ENCODE measurements around the gene FANCC. TPM values are rescaled to one million over a fixed set of nuclear protein-coding genes. Genes with fewer than 3 reads are reported as not detected.

The FANCC gene
- total RNA-seq, 1 experiment from 2014 or later, result 19.4 TPM

DNA sequence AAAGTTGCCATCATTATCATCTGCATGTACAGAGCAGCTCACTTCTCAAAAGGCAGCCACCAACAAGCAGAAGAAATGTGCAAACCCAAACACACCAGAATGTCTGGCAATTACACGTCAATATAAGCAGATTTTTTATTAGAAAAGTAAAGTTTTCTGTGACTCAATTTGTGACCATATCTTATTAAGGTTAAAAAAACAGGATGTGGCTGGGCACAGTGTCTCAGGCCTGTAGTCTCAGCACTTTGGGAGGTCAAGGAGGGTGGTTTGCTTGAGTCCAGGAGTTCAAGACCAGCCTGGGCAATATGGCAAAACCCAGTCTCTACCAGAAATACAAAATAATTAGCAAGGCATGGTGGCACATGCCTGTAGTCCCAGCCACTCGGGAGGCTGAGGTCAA, 176.7 kb downstream of the FANCC start:
- H3K79me2 ChIP-seq (ENCODE audit: insufficient read depth, low read length), result no peaks in the 10 kb centered on the region
- TF ChIP-seq RAD21 (IDR thresholded peaks at IDR 0.05; ENCODE audit: low read depth) (no peak), ZBTB33 (IDR thresholded peaks at IDR 0.05; ENCODE audit: extremely low read depth, insufficient replicate concordance, low read length) (no peak), ZFX (IDR thresholded peaks at IDR 0.05) (no peak), REST (IDR thresholded peaks at IDR 0.05; ENCODE audit: low read depth) (no peak), ELF1 (IDR thresholded peaks at IDR 0.05; ENCODE audit: borderline replicate concordance, low read depth) (no peak), CBX3 (IDR thresholded peaks at IDR 0.05; ENCODE audit: low read depth) (no peak), ZNF274 (IDR thresholded peaks at IDR 0.05; ENCODE audit: low read depth, low read length) (no peak), POLR2A (IDR thresholded peaks at IDR 0.05; ENCODE audit: borderline replicate concordance, extremely low read depth, insufficient read depth, insufficient read length) (no peak), SP1 (IDR thresholded peaks at IDR 0.05; ENCODE audit: low read depth) (no peak), POLR2AphosphoS5 (IDR thresholded peaks at IDR 0.05; ENCODE audit: low read depth, low read length) (no peak), MAX (IDR thresholded peaks at IDR 0.05) (no peak)
- H3K36me3 ChIP-seq (ENCODE audit: control insufficient read depth in 1 of 2, insufficient read depth in 2 of 2, low read length in 2 of 2), result no peaks in the 10 kb centered on the region
- no peaks in the 10 kb centered on the region for H3K4me1 ChIP-seq (ENCODE audit: control insufficient read depth in 1 of 2, insufficient read depth in 2 of 2, low read length in 2 of 2)
- H3K27me3 ChIP-seq (ENCODE audit: insufficient read depth, low read length), result no peaks in the 10 kb centered on the region
- no peaks in the 10 kb centered on the region for H3K9me2 ChIP-seq (ENCODE audit: insufficient read depth)
- H3K4me2 ChIP-seq (ENCODE audit: low read length), result no peak overlapping the region
- intact Hi-C loops (cut with micrococcal nuclease), result no loop called here
- ATAC-seq, result no peak
- no peaks in the 10 kb centered on the region for H4K20me1 ChIP-seq (ENCODE audit: insufficient read depth)
- H2AFZ ChIP-seq (ENCODE audit: low read depth, low read length, poor library complexity, severe bottlenecking), result no peak overlapping the region
- H3K9me3 ChIP-seq (ENCODE audit: control insufficient read depth in 1 of 2, insufficient read depth in 1 of 2, low read depth in 1 of 2, low read length in 2 of 2), result no peaks in the 10 kb centered on the region
- DNase-seq (ENCODE audit: low read depth, low spot score), result no peak
- ChIA-PET RAD21 (ENCODE audit: low non-redundant PET in 1 of 2, low total read pairs in 2 of 2, uncharacterized antibody in 2 of 2, unreplicated experiment in 2 of 2) (no interaction called here), POLR2A (no interaction called here), CTCF (no interaction called here)
- no peak overlapping the region for H3K4me3 ChIP-seq (replicated peaks in 1 of 2; ENCODE audit: low read depth in 1 of 2, low read length in 2 of 2)
- no peak overlapping the region for H3K27ac ChIP-seq (ENCODE audit: low read depth, low read length)
- BruUV-seq (replicated peaks), result no TSS peak
- H3K9ac ChIP-seq (ENCODE audit: low read length), result no peak overlapping the region
